Thyroid gland (tissue), 4 donors: ENCODE data around the gene ELMO1.

ENCODE experiments used
- POLR2A ChIP-seq, 2 donors: fragments of 450-650 bp; IDR thresholded peaks; one replicate each; pipeline ENCODE4 v1.6.1; 2017; ENCODE audit warnings: antibody characterized with exemption in 2 of 2, mild to moderate bottlenecking in 2 of 2, moderate library complexity in 1 of 2
- TF ChIP-seq, protein P1 (sequence below), 6 experiments: fragments of 200-600 bp in 3 of 6; fragments of 450-650 bp in 3 of 6; sonication (generic) in 3 of 6; IDR thresholded peaks; one replicate each; pipeline ENCODE4 v1.5.1; 2016 to 2019; ENCODE audit warnings: antibody characterized with exemption in 6 of 6, mild to moderate bottlenecking in 2 of 6, inconsistent platforms in 1 of 6, moderate library complexity in 1 of 6

DNA sequence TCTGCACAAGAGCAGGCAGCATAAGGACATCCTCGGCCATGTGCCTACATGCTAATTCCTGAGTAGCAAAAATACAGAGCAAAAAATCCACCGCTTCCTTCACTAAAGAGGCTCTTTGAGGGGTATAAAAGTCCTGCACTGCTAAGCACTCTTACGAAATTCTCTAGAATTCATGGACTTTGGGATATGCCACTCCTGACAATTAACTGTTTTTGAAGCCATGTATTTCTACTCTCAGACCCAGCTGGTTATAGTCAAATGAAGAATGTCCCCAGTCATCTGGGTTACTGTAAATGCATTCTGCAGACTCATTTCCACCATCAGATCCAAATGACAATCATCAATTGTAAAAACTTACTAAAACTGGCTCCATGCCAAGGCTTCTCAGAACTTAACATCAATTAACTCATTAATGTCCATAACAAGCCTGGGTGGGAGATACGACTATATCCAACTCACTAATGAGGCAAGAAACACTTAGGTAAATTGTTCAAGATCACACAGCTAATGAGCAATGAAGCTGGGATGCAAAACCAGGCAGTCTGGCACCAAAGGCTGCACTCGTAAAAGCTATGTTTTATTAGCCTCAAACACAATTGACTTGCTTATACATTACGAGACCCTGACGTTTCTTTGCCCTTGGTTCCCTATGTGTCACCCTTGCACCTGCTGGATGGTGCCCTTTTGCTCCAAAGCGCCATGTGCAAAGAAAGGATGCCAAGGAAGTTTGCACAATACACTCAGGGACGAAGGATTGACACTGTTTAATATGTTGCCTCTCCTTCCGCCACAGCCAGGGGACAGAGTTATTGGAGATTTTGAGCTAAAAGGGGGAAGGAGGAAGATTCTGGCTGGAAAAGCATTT is 250.4 kb downstream of the ELMO1 start:
- TF ChIP-seq, protein P1, sequence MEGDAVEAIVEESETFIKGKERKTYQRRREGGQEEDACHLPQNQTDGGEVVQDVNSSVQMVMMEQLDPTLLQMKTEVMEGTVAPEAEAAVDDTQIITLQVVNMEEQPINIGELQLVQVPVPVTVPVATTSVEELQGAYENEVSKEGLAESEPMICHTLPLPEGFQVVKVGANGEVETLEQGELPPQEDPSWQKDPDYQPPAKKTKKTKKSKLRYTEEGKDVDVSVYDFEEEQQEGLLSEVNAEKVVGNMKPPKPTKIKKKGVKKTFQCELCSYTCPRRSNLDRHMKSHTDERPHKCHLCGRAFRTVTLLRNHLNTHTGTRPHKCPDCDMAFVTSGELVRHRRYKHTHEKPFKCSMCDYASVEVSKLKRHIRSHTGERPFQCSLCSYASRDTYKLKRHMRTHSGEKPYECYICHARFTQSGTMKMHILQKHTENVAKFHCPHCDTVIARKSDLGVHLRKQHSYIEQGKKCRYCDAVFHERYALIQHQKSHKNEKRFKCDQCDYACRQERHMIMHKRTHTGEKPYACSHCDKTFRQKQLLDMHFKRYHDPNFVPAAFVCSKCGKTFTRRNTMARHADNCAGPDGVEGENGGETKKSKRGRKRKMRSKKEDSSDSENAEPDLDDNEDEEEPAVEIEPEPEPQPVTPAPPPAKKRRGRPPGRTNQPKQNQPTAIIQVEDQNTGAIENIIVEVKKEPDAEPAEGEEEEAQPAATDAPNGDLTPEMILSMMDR (IDR thresholded peaks at IDR 0.05): no peak
- no peak for TF ChIP-seq POLR2A (IDR thresholded peaks at IDR 0.05)
